HG02840 (cell line): ENCODE data around the gene NUTF2.

Source experiments
- ATAC-seq: cut with Tn5 transposase; IDR thresholded peaks from one replicate; pipeline ENCODE4 v1.9.1; 2021; ENCODE audit warnings: mild to moderate bottlenecking, moderate library complexity, moderate number of reproducible peaks; ENCODE audit not compliant: unreplicated experiment, low FRiP score

NUTF2 gene

DNA sequence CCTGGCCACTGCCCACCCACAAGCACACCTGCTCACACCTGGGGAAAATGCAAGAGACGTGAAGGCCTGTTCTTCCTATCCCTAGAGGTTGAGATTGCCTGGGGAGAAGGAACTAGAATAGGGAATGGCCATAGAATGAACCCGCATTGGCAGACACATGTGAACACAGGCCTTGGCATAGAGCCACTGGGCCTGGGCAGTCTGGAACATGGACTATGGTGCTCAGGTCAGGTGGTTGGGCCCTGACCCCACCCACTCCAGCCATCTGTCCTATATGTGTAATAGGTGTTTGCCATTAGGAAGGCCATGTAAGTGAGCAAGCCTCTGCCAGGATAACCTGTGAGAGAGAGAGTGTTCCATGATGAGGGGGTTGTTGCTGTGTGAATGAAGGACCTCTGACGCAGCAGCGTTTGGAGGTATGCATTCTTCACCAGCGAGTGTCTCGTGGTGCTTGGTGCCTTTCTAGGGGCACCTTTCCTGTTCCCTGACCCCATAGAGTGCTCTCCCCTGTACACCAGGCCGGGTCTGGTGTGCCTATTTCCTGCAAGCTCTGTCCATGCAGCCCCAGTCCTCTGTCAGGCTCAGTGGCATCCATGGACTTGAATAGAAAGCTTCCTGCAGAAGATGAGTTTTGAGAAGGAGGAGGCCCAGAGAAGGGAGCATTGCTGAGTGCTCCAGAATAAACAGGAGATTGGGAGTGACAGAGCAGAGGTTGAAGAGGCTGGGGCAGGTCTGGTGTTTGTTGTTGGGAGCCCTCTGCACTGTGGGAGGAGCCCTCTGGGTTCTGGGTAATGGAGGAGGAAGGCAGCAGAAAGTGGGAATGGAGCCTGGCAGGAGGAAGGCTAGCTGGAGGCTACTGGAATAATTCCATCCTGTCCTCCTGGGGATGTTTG is 69.3 kb downstream of the NUTF2 start:
- ATAC-seq = no peak

DNA sequence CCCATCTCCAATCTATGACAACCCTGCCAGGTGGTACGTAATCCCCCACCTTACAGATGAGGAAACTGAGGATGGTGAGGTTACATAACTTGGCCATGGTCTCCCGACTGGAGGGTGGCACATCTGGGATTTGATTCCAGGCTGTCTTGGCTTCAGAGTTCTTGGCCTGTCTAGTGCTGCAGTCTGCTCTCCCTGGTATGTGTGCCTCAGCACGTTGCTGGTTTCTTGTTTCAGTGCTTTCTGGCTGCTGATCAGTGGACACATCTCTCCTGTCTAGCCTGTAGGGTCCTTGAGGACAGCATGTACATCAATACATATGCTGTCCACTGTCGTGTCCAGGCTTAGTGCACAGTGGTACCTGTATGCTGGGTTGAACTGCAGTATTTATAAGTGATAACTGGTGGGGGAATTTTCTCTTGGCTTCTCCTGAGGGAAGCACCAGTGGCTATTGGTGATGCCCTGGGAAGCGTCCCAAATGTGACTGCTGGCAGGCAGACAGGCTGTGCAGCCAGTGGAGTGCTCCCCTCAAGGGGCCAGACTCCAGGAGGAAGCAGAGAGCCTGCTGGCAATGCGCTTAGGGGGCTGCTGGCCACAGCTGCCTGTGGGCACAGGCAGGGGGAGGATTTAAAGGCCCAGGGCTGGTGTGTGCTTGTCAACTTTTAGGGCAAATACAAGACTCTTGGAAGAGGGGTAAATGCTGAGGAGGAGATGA is 70.6 kb downstream of the NUTF2 start:
- ATAC-seq = no peak

GRCh38 chr16:67917852-67918236 is 71.1 kb downstream of the NUTF2 start:
- ATAC-seq = no peak

GRCh38 chr16:67919622-67920221 is 73.0 kb downstream of the NUTF2 start:
- no peak for ATAC-seq
